ENCODE results near the gene CALB2.

DNA sequence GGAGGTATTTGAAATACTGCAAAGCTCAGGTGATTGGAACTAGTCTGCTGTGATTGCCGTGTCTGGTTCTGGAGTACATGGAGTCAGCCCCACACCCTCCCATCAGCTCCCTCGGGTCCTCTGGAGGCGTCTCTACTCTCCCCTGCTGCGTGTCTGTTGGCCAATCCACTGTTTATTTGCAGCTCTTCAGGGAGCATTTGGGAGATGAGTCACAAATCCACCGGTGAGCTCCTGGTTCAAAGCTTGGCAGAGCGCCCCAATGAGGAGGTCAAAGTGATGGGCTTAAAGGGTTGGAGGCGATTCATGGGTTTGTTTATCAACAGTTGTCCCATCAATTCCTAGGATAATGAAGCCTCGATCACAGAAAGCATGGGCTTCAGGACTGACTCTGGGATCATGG, 14.6 kb downstream of the CALB2 start:
- TF ChIP-seq, protein P1, sequence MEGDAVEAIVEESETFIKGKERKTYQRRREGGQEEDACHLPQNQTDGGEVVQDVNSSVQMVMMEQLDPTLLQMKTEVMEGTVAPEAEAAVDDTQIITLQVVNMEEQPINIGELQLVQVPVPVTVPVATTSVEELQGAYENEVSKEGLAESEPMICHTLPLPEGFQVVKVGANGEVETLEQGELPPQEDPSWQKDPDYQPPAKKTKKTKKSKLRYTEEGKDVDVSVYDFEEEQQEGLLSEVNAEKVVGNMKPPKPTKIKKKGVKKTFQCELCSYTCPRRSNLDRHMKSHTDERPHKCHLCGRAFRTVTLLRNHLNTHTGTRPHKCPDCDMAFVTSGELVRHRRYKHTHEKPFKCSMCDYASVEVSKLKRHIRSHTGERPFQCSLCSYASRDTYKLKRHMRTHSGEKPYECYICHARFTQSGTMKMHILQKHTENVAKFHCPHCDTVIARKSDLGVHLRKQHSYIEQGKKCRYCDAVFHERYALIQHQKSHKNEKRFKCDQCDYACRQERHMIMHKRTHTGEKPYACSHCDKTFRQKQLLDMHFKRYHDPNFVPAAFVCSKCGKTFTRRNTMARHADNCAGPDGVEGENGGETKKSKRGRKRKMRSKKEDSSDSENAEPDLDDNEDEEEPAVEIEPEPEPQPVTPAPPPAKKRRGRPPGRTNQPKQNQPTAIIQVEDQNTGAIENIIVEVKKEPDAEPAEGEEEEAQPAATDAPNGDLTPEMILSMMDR (IDR thresholded peaks at IDR 0.05; ENCODE audit: low read depth, low read length), result no peak
- no peak for TF ChIP-seq EZH2phosphoT487 (IDR thresholded peaks at IDR 0.05; ENCODE audit: low read depth)

Measured in OCI-LY3 (cell line).